ENCODE measurements around the gene WEE2. TPM values are rescaled to one million over a fixed set of nuclear protein-coding genes. Genes with fewer than 3 reads are reported as not detected.

Gene WEE2
- total and polyA plus RNA-seq, 2 of the 13 experiments (the other 11 are each of a cell fraction or from before 2014, with no cell fraction given) = not detected

DNA sequence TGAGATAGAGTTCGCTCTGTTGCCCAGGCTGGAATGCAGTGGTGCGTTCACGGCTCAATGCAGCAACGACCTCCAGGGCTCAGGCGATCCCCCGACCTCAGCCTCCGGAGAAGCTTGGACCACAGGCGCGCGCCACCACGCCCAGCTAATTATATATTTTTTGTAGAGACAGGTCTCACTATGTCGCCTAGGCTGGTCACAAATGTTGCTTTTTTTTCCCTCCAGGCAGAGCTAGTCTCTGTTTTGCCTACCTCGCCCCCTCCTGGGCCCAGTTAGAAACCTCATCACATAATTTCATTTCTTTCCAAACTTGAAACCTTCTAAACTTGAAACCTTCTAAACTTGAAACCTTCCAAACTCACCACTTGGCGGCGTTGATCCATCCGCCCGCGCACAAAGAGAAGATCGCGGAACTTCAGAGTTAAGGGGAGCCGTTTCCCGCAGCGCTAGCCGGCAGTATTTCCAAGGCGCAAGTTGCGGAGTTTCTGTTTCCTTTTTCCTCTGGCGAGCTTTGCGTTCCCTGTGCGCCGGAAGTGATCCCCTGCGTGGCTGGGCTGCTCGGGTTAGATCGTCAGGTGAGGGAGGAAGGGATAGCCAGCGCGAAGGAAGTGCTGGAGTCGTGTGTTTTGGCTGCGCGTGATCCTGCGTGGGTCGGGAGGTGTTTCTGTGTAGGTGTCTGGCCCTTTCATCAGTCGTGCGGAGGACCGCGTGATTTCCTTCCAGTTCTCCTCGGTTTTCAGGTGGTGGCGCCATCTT is 29.9 kb downstream of the WEE2 start, which contains the start of gene SSBP1 (continued):
- TF ChIP-seq, protein P1, sequence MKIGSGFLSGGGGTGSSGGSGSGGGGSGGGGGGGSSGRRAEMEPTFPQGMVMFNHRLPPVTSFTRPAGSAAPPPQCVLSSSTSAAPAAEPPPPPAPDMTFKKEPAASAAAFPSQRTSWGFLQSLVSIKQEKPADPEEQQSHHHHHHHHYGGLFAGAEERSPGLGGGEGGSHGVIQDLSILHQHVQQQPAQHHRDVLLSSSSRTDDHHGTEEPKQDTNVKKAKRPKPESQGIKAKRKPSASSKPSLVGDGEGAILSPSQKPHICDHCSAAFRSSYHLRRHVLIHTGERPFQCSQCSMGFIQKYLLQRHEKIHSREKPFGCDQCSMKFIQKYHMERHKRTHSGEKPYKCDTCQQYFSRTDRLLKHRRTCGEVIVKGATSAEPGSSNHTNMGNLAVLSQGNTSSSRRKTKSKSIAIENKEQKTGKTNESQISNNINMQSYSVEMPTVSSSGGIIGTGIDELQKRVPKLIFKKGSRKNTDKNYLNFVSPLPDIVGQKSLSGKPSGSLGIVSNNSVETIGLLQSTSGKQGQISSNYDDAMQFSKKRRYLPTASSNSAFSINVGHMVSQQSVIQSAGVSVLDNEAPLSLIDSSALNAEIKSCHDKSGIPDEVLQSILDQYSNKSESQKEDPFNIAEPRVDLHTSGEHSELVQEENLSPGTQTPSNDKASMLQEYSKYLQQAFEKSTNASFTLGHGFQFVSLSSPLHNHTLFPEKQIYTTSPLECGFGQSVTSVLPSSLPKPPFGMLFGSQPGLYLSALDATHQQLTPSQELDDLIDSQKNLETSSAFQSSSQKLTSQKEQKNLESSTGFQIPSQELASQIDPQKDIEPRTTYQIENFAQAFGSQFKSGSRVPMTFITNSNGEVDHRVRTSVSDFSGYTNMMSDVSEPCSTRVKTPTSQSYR (CRISPR knock-in tag; IDR thresholded peaks at IDR 0.05; ENCODE audit: borderline replicate concordance) = peak; percentile 44; the same call in 1 of the 2 replicates
- TF ChIP-seq ZNF274 (CRISPR knock-in tag; IDR thresholded peaks at IDR 0.05) (peak; percentile 61), ARNT2 (CRISPR knock-in tag; IDR thresholded peaks at IDR 0.05; ENCODE audit: low read depth) (peak; percentile 77), ADNP (CRISPR knock-in tag; IDR thresholded peaks at IDR 0.05) (no peak), JDP2 (CRISPR knock-in tag; IDR thresholded peaks at IDR 0.05; ENCODE audit: borderline replicate concordance) (no peak), HNF4A (CRISPR knock-in tag; IDR thresholded peaks at IDR 0.05) (peak; percentile 25; the same call in 1 of the 2 replicates), HIVEP1 (CRISPR knock-in tag; IDR thresholded peaks at IDR 0.05) (peak; percentile 90; the same call in 1 of the 2 replicates), ZNF17 (CRISPR knock-in tag; IDR thresholded peaks at IDR 0.05) (no peak), ZNF343 (CRISPR knock-in tag; IDR thresholded peaks at IDR 0.05) (no peak), FOSL2 (CRISPR knock-in tag; IDR thresholded peaks at IDR 0.05) (peak; percentile 72), ZNF737 (CRISPR knock-in tag; IDR thresholded peaks at IDR 0.05; ENCODE audit: borderline replicate concordance) (peak; percentile 88; the same call in 1 of the 2 replicates), ZBTB42 (CRISPR knock-in tag; IDR thresholded peaks at IDR 0.05) (no peak), ZNF207 (IDR thresholded peaks at IDR 0.05; ENCODE audit: borderline replicate concordance) (no peak), SNAPC2 (CRISPR knock-in tag; IDR thresholded peaks at IDR 0.05) (peak; percentile 90), ZFP36L2 (CRISPR knock-in tag; IDR thresholded peaks at IDR 0.05) (no peak), SMAD9 (CRISPR knock-in tag; IDR thresholded peaks at IDR 0.05) (no peak), SALL2 (CRISPR knock-in tag; IDR thresholded peaks at IDR 0.05) (peak; percentile 95), ARHGAP35 (CRISPR knock-in tag; IDR thresholded peaks at IDR 0.05; ENCODE audit: borderline replicate concordance) (no peak), FOXJ3 (CRISPR knock-in tag; IDR thresholded peaks at IDR 0.05; ENCODE audit: borderline replicate concordance) (peak; percentile 91)
- TF ChIP-seq, protein P2, sequence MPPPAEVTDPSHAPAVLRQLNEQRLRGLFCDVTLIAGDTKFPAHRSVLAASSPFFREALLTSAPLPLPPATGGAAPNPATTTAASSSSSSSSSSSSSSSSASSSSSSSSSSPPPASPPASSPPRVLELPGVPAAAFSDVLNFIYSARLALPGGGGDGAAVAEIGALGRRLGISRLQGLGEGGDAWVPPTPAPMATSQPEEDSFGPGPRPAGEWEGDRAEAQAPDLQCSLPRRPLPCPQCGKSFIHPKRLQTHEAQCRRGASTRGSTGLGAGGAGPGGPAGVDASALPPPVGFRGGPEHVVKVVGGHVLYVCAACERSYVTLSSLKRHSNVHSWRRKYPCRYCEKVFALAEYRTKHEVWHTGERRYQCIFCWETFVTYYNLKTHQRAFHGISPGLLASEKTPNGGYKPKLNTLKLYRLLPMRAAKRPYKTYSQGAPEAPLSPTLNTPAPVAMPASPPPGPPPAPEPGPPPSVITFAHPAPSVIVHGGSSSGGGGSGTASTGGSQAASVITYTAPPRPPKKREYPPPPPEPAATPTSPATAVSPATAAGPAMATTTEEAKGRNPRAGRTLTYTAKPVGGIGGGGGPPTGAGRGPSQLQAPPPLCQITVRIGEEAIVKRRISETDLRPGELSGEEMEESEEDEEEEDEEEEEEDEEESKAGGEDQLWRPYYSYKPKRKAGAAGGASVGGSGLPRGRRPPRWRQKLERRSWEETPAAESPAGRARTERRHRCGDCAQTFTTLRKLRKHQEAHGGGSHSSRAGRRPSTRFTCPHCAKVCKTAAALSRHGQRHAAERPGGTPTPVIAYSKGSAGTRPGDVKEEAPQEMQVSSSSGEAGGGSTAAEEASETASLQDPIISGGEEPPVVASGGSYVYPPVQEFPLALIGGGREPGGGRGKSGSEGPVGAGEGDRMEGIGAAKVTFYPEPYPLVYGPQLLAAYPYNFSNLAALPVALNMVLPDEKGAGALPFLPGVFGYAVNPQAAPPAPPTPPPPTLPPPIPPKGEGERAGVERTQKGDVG (CRISPR knock-in tag; IDR thresholded peaks at IDR 0.05; ENCODE audit: borderline replicate concordance) = no peak; the same call in 1 of the 2 replicates
- TF ChIP-seq, protein P3, sequence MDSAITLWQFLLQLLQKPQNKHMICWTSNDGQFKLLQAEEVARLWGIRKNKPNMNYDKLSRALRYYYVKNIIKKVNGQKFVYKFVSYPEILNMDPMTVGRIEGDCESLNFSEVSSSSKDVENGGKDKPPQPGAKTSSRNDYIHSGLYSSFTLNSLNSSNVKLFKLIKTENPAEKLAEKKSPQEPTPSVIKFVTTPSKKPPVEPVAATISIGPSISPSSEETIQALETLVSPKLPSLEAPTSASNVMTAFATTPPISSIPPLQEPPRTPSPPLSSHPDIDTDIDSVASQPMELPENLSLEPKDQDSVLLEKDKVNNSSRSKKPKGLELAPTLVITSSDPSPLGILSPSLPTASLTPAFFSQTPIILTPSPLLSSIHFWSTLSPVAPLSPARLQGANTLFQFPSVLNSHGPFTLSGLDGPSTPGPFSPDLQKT (CRISPR knock-in tag; IDR thresholded peaks at IDR 0.05; ENCODE audit: borderline replicate concordance) = no peak
- TF ChIP-seq, protein P4, sequence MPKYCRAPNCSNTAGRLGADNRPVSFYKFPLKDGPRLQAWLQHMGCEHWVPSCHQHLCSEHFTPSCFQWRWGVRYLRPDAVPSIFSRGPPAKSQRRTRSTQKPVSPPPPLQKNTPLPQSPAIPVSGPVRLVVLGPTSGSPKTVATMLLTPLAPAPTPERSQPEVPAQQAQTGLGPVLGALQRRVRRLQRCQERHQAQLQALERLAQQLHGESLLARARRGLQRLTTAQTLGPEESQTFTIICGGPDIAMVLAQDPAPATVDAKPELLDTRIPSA (CRISPR knock-in tag; IDR thresholded peaks at IDR 0.05; ENCODE audit: borderline replicate concordance) = no peak
